ENCODE results near the gene NSL1.

The NSL1 gene

DNA sequence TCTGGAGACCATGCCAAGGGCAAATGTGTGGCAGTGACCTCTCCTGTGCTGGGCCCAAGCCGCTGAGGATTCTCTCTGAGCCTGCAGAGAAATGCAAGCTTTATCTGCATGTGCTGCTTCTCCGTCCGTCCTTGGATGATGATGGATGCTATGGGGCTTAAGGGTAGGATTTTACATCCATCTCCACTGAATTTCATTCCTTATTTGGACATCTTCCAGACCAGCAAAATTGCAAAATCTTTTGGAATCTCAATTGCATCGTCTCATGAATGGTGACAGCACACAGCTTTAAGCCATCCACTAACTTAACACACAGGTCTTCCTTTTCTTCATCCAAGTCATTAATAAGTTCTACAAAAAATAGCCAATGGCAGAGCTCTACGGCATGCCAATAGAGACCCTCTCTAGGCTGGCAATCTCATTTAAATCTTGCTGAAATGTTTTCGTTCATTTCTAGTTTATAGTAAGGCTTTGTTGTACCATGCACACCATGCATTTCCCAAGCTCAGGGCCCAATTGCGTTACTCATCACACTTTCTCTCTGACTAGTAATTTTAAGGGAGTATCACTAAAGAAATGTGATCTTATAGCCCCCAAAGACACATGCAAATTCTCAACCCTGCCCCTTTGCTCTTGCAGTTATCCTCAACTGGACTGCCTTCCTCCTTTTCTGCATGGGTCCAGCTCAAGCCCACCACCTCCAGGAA, 103.1 kb downstream of the NSL1 start:
- Histone ChIP-seq H3K36me3 (replicated peaks) (no peaks in the 10 kb centered on the region), H3K4me1 (no peaks in the 10 kb centered on the region), H3K9me3 (no peaks in the 10 kb centered on the region), H3K27me3 (ENCODE audit: low read depth) (no peaks in the 10 kb centered on the region), H3K4me3 (no peak overlapping the region)
- in situ Hi-C loops (cut with MboI; ENCODE audit: low sequenced_read_pairs) = no loop called here
- DNase-seq (ENCODE audit: low spot score in 2 of 2) = no peak

DNA sequence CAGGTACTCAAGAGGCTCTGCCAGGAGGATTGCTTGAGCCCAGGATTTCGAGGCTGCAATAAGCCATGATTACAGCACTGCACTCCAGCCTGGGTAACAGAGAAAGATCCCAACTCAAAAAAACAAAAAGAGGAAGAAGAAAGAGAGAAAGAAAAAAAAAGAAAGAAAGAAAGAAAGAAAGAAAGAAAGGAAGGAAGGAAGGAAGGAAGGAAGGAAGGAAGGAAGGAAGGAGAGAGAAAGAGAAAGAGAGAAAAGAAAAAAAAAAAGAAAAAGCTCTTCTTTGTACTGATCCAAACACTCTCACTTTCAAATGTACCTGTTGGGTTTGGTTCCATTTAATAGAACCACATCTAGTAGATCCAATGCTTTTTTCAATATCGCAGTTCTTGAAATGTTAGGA, 103.8 kb downstream of the NSL1 start:
- Histone ChIP-seq H3K36me3 (replicated peaks) (no peaks in the 10 kb centered on the region), H3K27me3 (ENCODE audit: low read depth) (no peaks in the 10 kb centered on the region), H3K4me1 (no peaks in the 10 kb centered on the region), H3K4me3 (no peak overlapping the region), H3K9me3 (no peaks in the 10 kb centered on the region)
- DNase-seq (ENCODE audit: low spot score in 2 of 2) = no peak
- in situ Hi-C loops (cut with MboI; ENCODE audit: low sequenced_read_pairs) = no loop called here

DNA sequence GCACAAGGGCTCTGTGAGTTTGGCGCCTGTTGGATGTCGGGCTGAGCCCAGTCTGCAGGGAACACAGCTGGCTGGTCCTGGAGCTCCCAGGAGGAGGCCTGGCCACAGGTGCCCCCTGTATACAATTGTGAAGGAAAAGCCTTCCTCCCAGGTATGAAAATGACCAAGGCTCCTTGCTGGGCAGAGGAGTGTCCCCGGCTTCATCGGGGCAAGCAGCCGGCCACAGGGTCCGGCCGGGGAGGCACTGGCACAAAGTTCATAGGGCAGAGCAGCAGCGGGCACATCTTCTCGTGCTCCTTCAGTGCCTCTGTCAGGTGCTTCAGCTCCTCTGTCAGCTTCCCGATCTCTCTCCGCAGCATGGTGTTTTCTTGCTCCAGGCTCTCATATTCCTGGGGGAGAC, 105.0 kb downstream of the NSL1 start:
- Histone ChIP-seq H3K36me3 (replicated peaks) (no peaks in the 10 kb centered on the region), H3K27me3 (ENCODE audit: low read depth) (no peaks in the 10 kb centered on the region), H3K4me3 (no peak overlapping the region), H3K9me3 (no peaks in the 10 kb centered on the region), H3K4me1 (no peaks in the 10 kb centered on the region)
- no peak for DNase-seq (ENCODE audit: low spot score in 2 of 2)
- in situ Hi-C loops (cut with MboI; ENCODE audit: low sequenced_read_pairs) = no loop called here

DNA sequence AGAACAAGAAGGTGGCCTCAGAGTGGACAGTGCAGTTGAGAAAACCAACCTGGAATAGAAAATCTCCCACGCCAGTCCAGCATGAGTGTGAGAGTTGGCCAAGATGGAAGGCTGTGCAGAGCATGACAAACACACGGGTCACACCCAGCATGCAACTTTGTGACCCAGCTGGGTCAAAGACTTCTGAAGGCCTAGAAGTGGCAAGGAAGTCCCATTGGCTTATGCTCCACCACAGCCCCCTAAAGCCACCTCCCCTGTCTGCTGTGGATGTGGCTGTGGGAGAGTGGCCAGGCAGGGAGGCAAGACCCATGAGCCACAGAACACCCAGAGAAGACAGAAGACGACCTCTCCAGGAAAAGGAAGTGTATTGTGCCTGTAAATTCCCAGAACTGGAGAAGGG, 105.5 kb downstream of the NSL1 start:
- Histone ChIP-seq H3K4me3 (no peak overlapping the region), H3K4me1 (no peaks in the 10 kb centered on the region), H3K36me3 (replicated peaks) (no peaks in the 10 kb centered on the region), H3K9me3 (no peaks in the 10 kb centered on the region), H3K27me3 (ENCODE audit: low read depth) (no peaks in the 10 kb centered on the region)
- in situ Hi-C loops (cut with MboI; ENCODE audit: low sequenced_read_pairs) = no loop called here
- no peak for DNase-seq (ENCODE audit: low spot score in 2 of 2)

DNA sequence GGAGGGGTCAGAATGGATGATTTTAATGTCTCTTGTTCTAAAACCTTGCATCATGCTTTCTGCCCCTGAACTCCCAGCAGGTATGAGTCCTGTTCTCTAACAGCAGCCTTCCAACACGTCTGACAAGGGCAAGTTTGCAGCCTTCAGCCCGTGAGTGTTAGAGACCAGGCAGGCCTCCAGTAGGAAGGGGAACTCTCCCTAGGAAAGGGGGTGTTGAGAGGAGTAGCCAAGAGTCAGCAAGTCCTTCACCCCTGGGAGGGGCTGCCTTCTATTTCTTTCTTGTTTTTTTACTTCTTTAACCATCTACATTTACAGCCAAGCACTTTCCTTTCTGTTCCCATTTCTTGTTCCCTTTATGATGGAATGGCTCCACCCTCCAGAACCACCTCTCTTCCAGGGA, 106.1 kb downstream of the NSL1 start:
- Histone ChIP-seq H3K4me1 (0 out of 2 replicates have a peak, but pooled peaks cover 4% of the 10 kb centered on the region), H3K9me3 (no peaks in the 10 kb centered on the region), H3K27me3 (ENCODE audit: low read depth) (no peaks in the 10 kb centered on the region), H3K4me3 (no peak overlapping the region), H3K36me3 (replicated peaks) (no peaks in the 10 kb centered on the region)
- in situ Hi-C loops (cut with MboI; ENCODE audit: low sequenced_read_pairs) = no loop called here
- DNase-seq (ENCODE audit: low spot score in 2 of 2) = no peak

DNA sequence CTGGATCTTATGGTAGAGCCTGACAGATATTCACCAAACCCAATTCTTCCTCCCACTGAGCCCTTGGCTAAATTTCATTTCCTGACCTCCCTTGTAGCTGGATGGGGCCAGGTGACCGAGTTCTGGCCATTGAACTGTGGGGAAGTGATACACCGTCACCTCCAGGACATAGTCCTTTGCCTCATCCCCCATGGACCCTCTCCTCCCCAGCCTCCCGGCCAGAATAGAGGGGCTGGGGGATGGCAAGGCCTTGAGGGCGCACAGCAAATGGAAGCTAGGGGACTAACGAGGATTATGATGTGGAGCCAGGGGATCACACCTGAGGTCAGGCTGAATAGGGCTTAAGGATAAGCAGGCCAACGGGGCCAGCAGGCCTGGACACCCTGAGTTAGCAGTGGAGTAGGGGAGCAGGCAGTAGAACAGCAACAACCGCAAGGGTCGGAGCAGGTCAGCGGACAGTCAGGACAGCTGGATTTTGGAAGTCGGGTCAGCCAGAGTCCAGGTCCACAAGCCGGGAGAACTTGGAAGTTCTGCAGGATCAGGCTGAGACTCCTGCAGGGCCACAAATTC, 107.0 kb downstream of the NSL1 start:
- Histone ChIP-seq H3K4me3 (no peak overlapping the region), H3K36me3 (replicated peaks) (no peaks in the 10 kb centered on the region), H3K4me1 (0 out of 2 replicates have a peak, but pooled peaks cover 7% of the 10 kb centered on the region), H3K27me3 (ENCODE audit: low read depth) (no peaks in the 10 kb centered on the region), H3K9me3 (no peaks in the 10 kb centered on the region)
- in situ Hi-C loops (cut with MboI; ENCODE audit: low sequenced_read_pairs) = no loop called here
- DNase-seq (ENCODE audit: low spot score in 2 of 2) = no peak

DNA sequence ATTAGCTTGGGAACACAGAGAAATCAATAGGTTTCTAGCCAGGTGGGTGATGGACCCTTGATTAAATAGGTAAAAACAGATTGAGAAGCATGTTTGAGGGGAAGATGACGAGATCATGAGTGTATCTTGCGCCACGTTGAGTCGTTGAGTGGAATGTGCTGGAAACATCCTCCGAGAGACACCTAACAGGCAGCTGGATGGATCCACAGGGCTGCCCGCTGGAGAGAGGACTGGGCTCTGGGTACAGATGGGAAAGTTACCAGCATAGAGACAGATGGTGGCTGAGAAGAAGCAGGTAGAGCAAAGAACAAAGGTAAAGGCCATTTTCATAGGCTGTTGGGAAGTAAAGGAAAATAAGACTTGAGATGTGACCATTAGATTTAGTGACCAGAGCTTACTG, 107.5 kb downstream of the NSL1 start:
- no peaks in the 10 kb centered on the region for H3K9me3 ChIP-seq
- H3K27me3 ChIP-seq (ENCODE audit: low read depth) = no peaks in the 10 kb centered on the region
- 0 out of 2 replicates have a peak, but pooled peaks cover 7% of the 10 kb centered on the region for H3K4me1 ChIP-seq
- in situ Hi-C loops (cut with MboI; ENCODE audit: low sequenced_read_pairs) = no loop called here
- H3K4me3 ChIP-seq = no peak overlapping the region
- H3K36me3 ChIP-seq (replicated peaks) = no peaks in the 10 kb centered on the region
- no peak for DNase-seq (ENCODE audit: low spot score in 2 of 2)

DNA sequence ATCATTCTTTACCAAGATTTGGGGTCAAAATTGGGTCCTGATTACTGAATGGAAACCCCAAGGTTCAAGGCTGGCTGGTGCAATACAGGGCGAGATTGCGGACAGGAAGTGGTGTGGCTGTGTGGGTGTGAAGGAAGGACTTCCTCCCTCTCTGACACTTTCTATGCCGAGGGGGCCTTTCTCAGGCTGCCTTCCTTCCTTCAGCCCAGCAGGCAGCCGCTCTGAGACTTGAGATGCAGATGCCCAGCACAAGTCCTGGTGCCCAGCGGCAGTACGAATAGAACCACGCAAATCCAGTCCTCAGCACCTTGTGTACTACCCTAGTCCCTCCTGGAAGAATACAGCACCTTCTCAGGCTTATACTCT, 108.2 kb downstream of the NSL1 start:
- H3K9me3 ChIP-seq = no peaks in the 10 kb centered on the region
- in situ Hi-C loops (cut with MboI; ENCODE audit: low sequenced_read_pairs) = no loop called here
- H3K27me3 ChIP-seq (ENCODE audit: low read depth) = no peaks in the 10 kb centered on the region
- H3K4me3 ChIP-seq = no peak overlapping the region
- H3K4me1 ChIP-seq = 0 out of 2 replicates have a peak, but pooled peaks cover 7% of the 10 kb centered on the region
- DNase-seq (ENCODE audit: low spot score in 2 of 2) = no peak
- H3K36me3 ChIP-seq (replicated peaks) = no peaks in the 10 kb centered on the region

DNA sequence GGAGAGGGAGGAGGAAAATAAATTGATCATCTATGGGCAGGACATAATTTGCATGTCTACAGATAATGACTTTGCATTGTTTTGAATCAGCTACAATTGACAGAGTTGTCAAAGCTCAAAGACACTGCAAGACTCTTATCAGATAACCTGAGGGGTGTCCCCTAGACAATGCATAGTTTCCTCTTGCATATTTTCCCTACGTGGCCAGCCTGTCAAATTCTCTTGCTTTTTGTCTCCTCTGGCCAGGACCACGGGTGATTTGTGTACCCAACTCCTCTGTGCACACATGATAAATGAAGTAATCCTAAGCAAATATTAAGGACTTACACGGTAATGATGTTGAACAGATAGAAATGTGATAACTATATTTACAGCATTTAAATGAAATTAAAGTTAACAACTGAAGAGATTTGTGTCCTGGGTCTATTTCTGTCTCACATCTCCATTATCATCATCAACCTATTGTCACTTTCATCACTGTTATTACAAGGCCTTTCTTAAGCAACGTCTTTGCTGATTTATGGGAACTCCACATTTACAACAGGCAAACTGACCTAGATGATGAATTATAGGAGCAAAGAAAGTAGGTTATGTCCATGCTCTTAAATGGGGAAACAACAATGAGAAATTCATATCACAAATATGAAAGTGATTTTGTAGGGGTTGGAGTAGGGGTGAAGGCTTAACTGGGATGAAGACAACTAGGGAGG, 110.7 kb downstream of the NSL1 start:
- Histone ChIP-seq H3K4me3 (no peak overlapping the region), H3K27me3 (ENCODE audit: low read depth) (no peaks in the 10 kb centered on the region), H3K9me3 (no peaks in the 10 kb centered on the region), H3K4me1 (0 out of 2 replicates have a peak, but pooled peaks cover 7% of the 10 kb centered on the region), H3K36me3 (replicated peaks) (no peaks in the 10 kb centered on the region)
- in situ Hi-C loops (cut with MboI; ENCODE audit: low sequenced_read_pairs) = no loop called here
- no peak for DNase-seq (ENCODE audit: low spot score in 2 of 2)

DNA sequence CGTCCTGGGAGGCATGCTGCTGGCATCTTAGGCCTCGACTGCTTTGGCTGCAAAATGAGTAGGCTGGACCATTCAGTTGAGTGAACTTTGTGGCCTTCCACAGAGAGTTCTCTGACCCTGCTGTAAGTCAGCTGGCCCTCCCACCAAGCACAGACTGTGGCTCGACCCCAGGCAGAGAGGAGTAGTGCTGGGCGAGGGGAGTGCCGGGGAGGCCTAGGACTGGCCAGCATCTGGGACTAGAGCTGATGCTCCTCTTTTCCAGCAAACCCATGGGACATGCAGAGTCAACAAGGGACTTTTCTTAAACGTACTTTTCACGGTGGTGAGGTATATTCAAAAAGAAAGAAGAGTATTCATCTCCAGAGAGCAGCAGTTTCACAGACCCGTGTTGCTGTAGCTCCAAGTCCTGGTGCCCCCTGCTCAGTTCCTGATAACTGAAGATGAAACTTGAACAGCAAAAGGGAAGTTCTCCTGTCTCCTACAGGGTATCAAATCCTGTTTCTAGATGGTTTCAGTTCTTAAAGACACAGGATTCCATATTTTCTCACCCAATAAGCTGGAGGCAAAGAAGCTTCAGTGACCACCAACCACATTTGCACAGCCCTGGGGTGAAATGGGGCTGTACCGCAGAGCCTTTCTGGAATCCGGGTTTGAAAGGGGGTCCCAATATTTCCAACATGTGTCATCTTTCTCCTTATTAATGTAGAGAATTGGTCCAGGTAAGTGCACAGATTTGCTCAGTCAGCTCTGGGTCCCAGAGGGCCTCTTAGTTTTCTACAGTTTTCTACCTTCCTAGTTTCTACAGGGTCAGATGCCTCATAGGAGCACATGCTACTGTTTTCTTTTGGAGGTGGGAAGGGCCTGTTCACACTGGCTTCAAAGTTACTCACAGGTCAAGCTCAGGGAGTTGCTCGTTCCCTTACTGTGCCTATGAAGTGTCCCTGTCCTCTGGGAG, 112.8 kb downstream of the NSL1 start:
- H3K27me3 ChIP-seq (ENCODE audit: low read depth) = no peaks in the 10 kb centered on the region
- no peak for DNase-seq (ENCODE audit: low spot score in 2 of 2)
- in situ Hi-C loops (cut with MboI; ENCODE audit: low sequenced_read_pairs) = no loop called here
- H3K4me3 ChIP-seq = no peak overlapping the region
- H3K9me3 ChIP-seq = no peaks in the 10 kb centered on the region
- H3K36me3 ChIP-seq (replicated peaks) = no peaks in the 10 kb centered on the region
- 0 out of 2 replicates have a peak, but pooled peaks cover 7% of the 10 kb centered on the region for H3K4me1 ChIP-seq

DNA sequence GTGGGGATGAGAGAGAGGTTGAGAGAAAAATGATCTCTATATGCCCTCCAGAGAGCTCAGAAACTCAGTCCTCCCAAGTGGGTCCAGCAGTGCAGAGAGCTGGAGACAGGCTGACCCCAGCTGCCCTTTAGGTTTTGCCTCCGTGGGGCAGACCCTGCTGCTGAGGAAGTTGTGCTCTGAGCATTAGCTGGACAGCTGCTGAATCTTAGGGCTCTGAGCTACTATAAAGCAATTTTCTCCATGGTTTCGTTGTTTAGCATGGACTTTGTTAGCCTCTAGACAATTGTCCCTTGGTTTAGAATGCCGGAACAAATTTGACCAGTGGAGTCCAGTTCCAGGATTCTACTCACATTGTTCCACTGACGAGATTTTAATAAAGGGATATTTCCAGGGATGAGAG, 114.0 kb downstream of the NSL1 start:
- no peak for DNase-seq (ENCODE audit: low spot score in 2 of 2)
- Histone ChIP-seq H3K27me3 (ENCODE audit: low read depth) (no peaks in the 10 kb centered on the region), H3K9me3 (no peaks in the 10 kb centered on the region), H3K36me3 (replicated peaks) (no peaks in the 10 kb centered on the region), H3K4me1 (0 out of 2 replicates have a peak, but pooled peaks cover 7% of the 10 kb centered on the region), H3K4me3 (no peak overlapping the region)
- in situ Hi-C loops (cut with MboI; ENCODE audit: low sequenced_read_pairs) = no loop called here

DNA sequence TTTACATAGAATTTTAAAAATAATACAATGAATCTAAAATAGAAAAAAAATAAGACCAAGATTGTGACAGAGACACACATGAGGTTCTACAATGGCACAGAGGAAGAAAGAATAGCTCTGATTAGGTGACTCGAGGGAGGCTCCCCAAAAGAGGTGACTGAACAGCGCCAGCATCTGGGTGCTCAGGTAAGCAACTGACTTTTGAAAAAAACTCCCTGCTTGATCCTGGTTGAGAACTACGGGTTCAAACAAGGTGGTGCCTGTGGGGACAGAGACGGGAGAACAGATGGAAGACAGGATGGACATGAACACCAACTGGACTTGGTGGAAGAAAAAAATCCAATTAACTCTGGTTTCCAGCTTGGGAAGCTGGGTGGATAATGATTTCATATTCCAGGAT, 114.4 kb downstream of the NSL1 start:
- 0 out of 2 replicates have a peak, but pooled peaks cover 7% of the 10 kb centered on the region for H3K4me1 ChIP-seq
- H3K4me3 ChIP-seq = no peak overlapping the region
- no peaks in the 10 kb centered on the region for H3K9me3 ChIP-seq
- in situ Hi-C loops (cut with MboI; ENCODE audit: low sequenced_read_pairs) = no loop called here
- no peaks in the 10 kb centered on the region for H3K36me3 ChIP-seq (replicated peaks)
- H3K27me3 ChIP-seq (ENCODE audit: low read depth) = no peaks in the 10 kb centered on the region; the same call in 1 of the 2 replicates
- no peak for DNase-seq (ENCODE audit: low spot score in 2 of 2)

Data from HAP-1 (cell line).